Measurements from ENCODE around the gene TMED5. TPM values are rescaled to one million over a fixed set of nuclear protein-coding genes. Genes with fewer than 3 reads are reported as not detected.
"Not testable (repeated sequence)": the region's sequence is repeated elsewhere in the genome, so short reads cannot be mapped to it uniquely, and the experiment has no call there.

TMED5 gene
- total RNA-seq, 1 experiment from 2014 or later, result 91.5 TPM

GRCh38 chr1:93172778-93173177 is 7.4 kb downstream of the TMED5 start:
- DNase-seq (ENCODE audit: low read depth), result no peak

DNA sequence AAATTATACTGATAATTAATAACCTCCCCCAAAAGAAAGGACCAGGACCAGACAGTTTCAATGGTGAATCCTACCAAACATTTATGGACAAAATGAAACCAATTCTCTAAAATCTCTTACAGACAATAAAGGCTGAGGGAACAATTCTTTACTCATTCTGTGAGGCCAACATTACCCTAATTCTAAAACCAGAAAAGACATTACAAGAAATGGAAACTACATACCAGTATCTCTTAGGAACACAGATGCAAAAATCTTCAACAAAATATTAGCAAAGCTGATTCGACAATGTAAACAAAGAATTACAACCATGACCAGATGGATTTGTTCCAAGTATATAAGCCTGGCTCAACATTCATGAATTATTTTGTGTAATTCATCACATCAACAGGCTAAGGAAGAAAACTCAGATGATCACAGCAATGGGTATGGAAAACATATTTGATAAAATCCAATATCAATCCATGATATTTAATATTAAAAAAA is 8.6 kb downstream of the TMED5 start:
- DNase-seq (ENCODE audit: low read depth), result no peak

DNA sequence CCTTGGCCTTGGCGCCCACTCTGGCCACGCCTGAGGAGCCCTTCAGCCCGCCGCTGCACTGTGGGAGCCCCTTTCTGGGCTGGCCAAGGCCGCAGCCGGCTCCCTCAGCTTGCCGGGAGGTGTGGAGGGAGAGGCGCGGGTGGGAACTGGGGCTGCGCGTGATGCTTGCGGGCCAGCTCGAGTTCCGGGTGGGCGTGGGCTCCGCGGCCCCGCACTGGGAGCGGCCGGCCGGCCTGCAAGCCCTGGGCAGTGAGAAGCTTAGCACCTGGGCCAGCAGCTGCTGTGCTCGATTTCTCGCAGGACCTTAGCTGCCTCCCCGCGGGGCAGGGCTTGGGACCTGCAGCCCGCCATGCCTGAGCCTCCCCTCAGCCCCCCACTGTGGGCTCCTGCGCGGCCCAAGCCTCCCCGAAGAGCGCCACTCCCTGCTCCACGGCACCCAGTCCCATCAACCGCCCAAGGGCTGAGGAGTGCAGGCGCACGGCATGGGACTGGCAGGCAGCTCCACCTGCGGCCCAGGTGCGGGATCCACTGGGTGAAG is 10.0 kb downstream of the TMED5 start:
- DNase-seq (ENCODE audit: low read depth), result not testable (repeated sequence)

DNA sequence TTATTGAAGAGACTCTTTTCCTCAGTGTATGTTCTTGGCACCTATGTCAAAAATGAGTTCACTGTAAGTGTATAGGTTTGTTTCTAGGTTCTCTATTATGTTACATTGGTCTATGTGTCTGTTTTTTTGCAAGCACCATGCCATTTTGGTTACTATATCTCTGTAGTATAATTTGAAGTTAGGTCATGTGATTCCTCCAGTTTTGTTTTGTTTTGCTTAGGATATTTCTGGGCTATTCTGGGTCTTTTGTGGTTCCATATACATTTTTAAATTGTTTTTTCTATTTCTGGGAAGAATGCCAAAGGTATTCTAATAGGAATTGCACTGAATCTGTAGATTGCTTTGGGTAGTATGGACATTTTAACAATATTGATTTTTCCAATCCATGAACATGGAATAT is 13.2 kb downstream of the TMED5 start:
- no peak for DNase-seq (ENCODE audit: low read depth)

- not testable (repeated sequence) for DNase-seq (ENCODE audit: low read depth)
These were observed 14.3 kb downstream of the TMED5 start for GRCh38 chr1:93165895-93166294.

GRCh38 chr1:93164816-93165215 is 15.4 kb downstream of the TMED5 start:
- DNase-seq (ENCODE audit: low read depth), result no peak

- not testable (repeated sequence) for DNase-seq (ENCODE audit: low read depth)
These were observed 16.9 kb downstream of the TMED5 start for GRCh38 chr1:93163314-93163713.

GRCh38 chr1:93159337-93159736 is 20.9 kb downstream of the TMED5 start:
- no peak for DNase-seq (ENCODE audit: low read depth)

GRCh38 chr1:93155335-93155734 is 24.9 kb downstream of the TMED5 start:
- no peak for DNase-seq (ENCODE audit: low read depth)

DNA sequence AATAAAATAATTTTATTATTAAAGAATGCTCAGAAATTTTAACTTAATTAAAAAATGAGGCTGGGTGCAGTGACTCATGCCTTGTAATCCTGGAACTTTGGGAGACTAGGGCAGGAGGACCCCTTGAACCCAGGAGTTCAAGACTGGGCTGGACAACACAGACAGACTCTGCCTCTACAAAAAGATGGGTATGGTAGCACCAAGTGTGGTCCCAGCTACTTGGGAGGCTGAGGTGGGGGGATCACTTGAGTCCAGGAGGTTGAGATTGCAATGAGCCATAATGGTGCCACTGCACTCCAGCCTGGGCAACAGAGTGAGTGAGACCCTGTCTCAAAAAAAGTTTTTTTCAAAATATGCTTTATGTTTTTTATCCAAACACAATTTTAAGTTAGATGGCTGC is 25.3 kb downstream of the TMED5 start:
- DNase-seq (ENCODE audit: low read depth), result no peak

DNA sequence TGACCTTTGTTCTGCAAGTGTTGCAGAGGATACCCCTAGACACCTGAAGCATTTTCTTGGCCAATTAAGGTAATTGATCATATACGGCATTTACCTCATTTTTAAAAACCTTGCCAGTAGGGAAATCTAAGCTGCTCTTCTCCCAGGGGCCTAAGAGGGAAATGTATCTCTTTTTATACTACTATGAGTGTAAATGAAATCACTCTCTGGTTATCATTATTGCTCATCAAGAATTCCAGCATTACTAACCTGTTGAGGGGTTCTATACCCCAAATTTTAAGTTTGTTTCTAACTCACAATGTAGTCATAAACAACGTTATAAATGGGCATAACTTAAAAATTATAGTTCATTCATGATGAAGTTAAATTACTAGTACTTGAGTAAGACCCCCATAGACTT is 27.4 kb downstream of the TMED5 start:
- no peak for DNase-seq (ENCODE audit: low read depth)

GRCh38 chr1:93151474-93151873 is 28.7 kb downstream of the TMED5 start:
- DNase-seq (ENCODE audit: low read depth), result no peak

- no peak for DNase-seq (ENCODE audit: low read depth)
These were observed 29.5 kb downstream of the TMED5 start for GRCh38 chr1:93150729-93151128.

DNA sequence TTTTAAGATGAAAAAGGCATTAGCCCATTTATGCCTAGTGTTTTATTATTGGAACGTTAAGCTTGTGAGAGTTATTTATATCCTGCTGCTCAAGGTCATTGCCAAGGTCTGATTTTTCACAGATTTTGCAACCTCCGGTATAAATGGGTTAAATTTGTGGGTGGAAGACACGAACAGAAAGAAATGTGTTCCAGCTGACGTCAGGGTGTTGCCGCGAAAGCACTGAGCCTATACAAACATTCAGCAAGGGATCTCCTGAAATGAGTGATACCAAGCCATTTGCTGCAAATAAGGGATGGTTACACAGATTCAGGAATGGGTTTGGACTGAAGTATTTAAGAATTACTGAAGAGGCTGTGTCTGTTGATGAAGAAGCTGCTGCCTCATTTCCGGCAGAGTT is 32.2 kb downstream of the TMED5 start:
- DNase-seq (ENCODE audit: low read depth), result no peak

GRCh38 chr1:93143769-93144168 is 36.4 kb downstream of the TMED5 start:
- no peak for DNase-seq (ENCODE audit: low read depth)

GRCh38 chr1:93143136-93143535 is 37.1 kb downstream of the TMED5 start:
- DNase-seq (ENCODE audit: low read depth), result no peak

- DNase-seq (ENCODE audit: low read depth), result no peak
These were observed 38.1 kb downstream of the TMED5 start for GRCh38 chr1:93142161-93142560.

DNA sequence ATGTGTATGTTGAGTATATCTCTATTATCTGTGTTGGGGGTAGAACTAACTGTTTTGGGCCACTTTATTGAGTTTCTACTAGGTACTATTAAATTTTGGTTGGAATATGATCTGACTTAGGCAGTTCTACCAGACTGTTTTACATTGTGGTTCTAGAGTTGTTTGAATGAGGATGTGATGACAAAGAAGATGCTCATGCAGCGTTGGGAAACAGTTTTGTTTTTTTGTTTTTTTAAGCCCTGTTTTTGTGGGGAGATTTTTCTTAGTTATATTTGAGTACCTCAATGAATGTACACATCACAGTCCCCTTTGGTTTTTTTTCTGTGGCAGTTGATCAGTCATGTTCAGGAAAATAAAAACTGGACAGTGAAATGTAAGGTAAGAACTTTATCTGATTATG is 40.1 kb downstream of the TMED5 start:
- no peak for DNase-seq (ENCODE audit: low read depth)

- DNase-seq (ENCODE audit: low read depth), result no peak
These were observed 42.5 kb downstream of the TMED5 start for GRCh38 chr1:93137604-93138292.

- no peak for DNase-seq (ENCODE audit: low read depth)
These were observed 43.8 kb downstream of the TMED5 start for GRCh38 chr1:93136445-93136844.

GRCh38 chr1:93132638-93133037 is 47.6 kb downstream of the TMED5 start:
- no peak for DNase-seq (ENCODE audit: low read depth)

DNA sequence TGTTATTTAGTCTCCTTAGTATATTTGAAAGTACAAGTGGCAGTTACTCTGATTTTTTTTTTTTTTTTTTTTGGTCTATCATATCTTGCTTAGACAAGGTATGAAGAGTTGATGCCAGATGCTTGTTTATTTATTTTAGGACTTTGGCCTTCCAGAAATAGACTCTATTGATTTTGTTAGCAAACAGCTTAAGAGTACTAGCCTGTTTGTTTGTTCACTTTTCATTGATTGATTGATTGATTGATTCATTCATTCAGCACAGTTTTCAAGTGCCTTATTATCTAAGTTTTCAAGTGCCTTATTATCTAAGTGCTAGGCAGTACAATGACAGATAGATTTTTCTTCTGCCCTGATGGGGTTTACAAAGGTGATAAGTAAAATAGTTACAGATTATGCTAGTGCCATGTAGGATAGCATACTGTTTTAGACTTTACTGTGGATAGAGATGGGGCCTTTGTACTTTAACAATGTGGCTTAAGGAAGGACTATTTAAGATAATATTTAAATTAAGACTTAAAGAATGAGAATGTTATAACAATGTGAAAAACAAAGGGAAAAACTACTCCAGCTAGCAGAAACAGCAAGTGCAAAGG is 50.6 kb downstream of the TMED5 start:
- no peak for DNase-seq (ENCODE audit: low read depth)

Measured in Daoy (cell line).